Loucy (cell line): Measurements from ENCODE around the gene HSPBP1.

Source experiments
- H2AFZ ChIP-seq: fragments of 200-600 bp; sonication (generic); 2 replicates; pipeline ENCODE4 v1.6.0; 2016; ENCODE audit warnings: antibody characterized with exemption, mild to moderate bottlenecking, low read length, moderate library complexity
- H3F3A ChIP-seq: fragments of 200-600 bp; 2 replicates; pipeline ENCODE4 v1.6.0; 2016; ENCODE audit warnings: antibody characterized with exemption, low read depth, mild to moderate bottlenecking
- H3K27me3 ChIP-seq: fragments of 200-600 bp; sonication (generic); 2 replicates; pipeline ENCODE4 v1.6.1; 2014; ENCODE audit warnings: low read length, mild to moderate bottlenecking; ENCODE audit not compliant: insufficient read depth, poor library complexity, severe bottlenecking
- H3K36me3 ChIP-seq: fragments of 200-600 bp; sonication (generic); 2 replicates; pipeline ENCODE4 v1.6.1; 2016; ENCODE audit warnings: low read length; ENCODE audit not compliant: insufficient read depth
- H3K4me1 ChIP-seq: fragments of 200-600 bp; sonication (generic); 2 replicates; pipeline ENCODE4 v1.5.1; 2014; ENCODE audit warnings: low read length, mild to moderate bottlenecking; ENCODE audit not compliant: insufficient read depth, poor library complexity, severe bottlenecking
- H3K4me2 ChIP-seq: fragments of 200-600 bp; sonication (generic); 2 replicates; pipeline ENCODE4 v1.6.0; 2014; ENCODE audit warnings: antibody characterized with exemption, low read length, low read depth, mild to moderate bottlenecking; ENCODE audit not compliant: poor library complexity, severe bottlenecking
- H3K4me3 ChIP-seq: fragments of 200-600 bp; sonication (generic); 2 replicates; pipeline ENCODE4 v1.5.1; 2014; ENCODE audit warnings: low read length, mild to moderate bottlenecking, mixed read lengths; ENCODE audit not compliant: poor library complexity, severe bottlenecking
- H3K79me2 ChIP-seq: fragments of 200-600 bp; sonication (generic); 2 replicates; pipeline ENCODE4 v1.6.1; 2014; ENCODE audit warnings: low read length; ENCODE audit not compliant: insufficient read depth
- H3K9ac ChIP-seq: fragments of 200-600 bp; sonication (generic); 2 replicates; pipeline ENCODE4 v1.6.0; 2014; ENCODE audit warnings: mild to moderate bottlenecking, low read depth, low read length, moderate library complexity; ENCODE audit not compliant: poor library complexity, severe bottlenecking
- H3K9me2 ChIP-seq: fragments of 200-600 bp; sonication (generic); replicated peaks from 2 replicates; pipeline ENCODE4 v1.6.1; 2016; ENCODE audit warnings: low read depth, low read length, mixed read lengths
- H3K9me3 ChIP-seq: fragments of 200-600 bp; sonication (generic); 2 replicates; pipeline ENCODE4 v1.6.1; 2014; ENCODE audit warnings: mild to moderate bottlenecking, antibody characterized with exemption, low read length, low read depth; ENCODE audit not compliant: insufficient read depth
- H4K20me1 ChIP-seq: fragments of 200-600 bp; sonication (generic); 2 replicates; pipeline ENCODE4 v1.6.0; 2014; ENCODE audit warnings: antibody characterized with exemption, low read length, mild to moderate bottlenecking; ENCODE audit not compliant: insufficient read depth, poor library complexity, severe bottlenecking
- CTCF ChIP-seq: fragments of 200-600 bp; sonication (generic); conservative IDR thresholded peaks from 2 replicates; pipeline ENCODE4 v1.5.1; 2014; ENCODE audit warnings: mild to moderate bottlenecking, antibody characterized with exemption, low read length
- EZH2phosphoT487 ChIP-seq: fragments of 200-600 bp; IDR thresholded peaks from 2 replicates; pipeline ENCODE4 v1.6.1; 2018; ENCODE audit warnings: antibody characterized with exemption, mild to moderate bottlenecking, moderate library complexity, borderline replicate concordance

The HSPBP1 gene

GRCh38 chr19:55264531-55264930 is 15.4 kb downstream of the HSPBP1 start:
- H3K4me3 ChIP-seq: no peak overlapping the region
- H3K27me3 ChIP-seq: no peaks in the 10 kb centered on the region
- no peaks in the 10 kb centered on the region; the same call in 1 of the 2 replicates for H3K36me3 ChIP-seq
- peaks cover 3% of the 10 kb centered on the region; the same call in 1 of the 2 replicates for H3K79me2 ChIP-seq
- H3K4me1 ChIP-seq: peaks cover 13% of the 10 kb centered on the region
- no peaks in the 10 kb centered on the region for H3K9me3 ChIP-seq
- H4K20me1 ChIP-seq: no peaks in the 10 kb centered on the region
- no peak overlapping the region for H2AFZ ChIP-seq
- H3F3A ChIP-seq: peaks cover 2% of the 10 kb centered on the region; the same call in 1 of the 2 replicates
- no peaks in the 10 kb centered on the region for H3K9me2 ChIP-seq
- TF ChIP-seq EZH2phosphoT487 (no peak), CTCF (no peak)
- H3K9ac ChIP-seq: no peak overlapping the region
- no peak overlapping the region for H3K4me2 ChIP-seq

- Histone ChIP-seq H3K36me3 (no peaks in the 10 kb centered on the region; the same call in 1 of the 2 replicates), H3K79me2 (peaks cover 18% of the 10 kb centered on the region), H3F3A (peaks cover 4% of the 10 kb centered on the region; the same call in 1 of the 2 replicates), H3K27me3 (no peaks in the 10 kb centered on the region), H4K20me1 (peaks cover 8% of the 10 kb centered on the region), H3K4me3 (no peak overlapping the region), H3K9me2 (no peaks in the 10 kb centered on the region), H3K9ac (no peak overlapping the region), H3K4me1 (peaks cover 15% of the 10 kb centered on the region), H3K4me2 (no peak overlapping the region), H3K9me3 (no peaks in the 10 kb centered on the region), H2AFZ (no peak overlapping the region)
- TF ChIP-seq EZH2phosphoT487 (no peak), CTCF (no peak)
Measured at GRCh38 chr19:55262359-55262758, 17.6 kb downstream of the HSPBP1 start.

GRCh38 chr19:55261671-55262126 is 18.2 kb downstream of the HSPBP1 start:
- no peaks in the 10 kb centered on the region for H3K27me3 ChIP-seq
- no peak overlapping the region for H2AFZ ChIP-seq
- H4K20me1 ChIP-seq: peaks cover 15% of the 10 kb centered on the region
- no peaks in the 10 kb centered on the region for H3K9me2 ChIP-seq
- no peak for TF ChIP-seq CTCF
- TF ChIP-seq EZH2phosphoT487: no peak
- peaks cover 24% of the 10 kb centered on the region for H3K79me2 ChIP-seq
- H3K4me2 ChIP-seq: no peak overlapping the region
- peaks cover 4% of the 10 kb centered on the region; the same call in 1 of the 2 replicates for H3F3A ChIP-seq
- no peak overlapping the region for H3K4me3 ChIP-seq
- H3K36me3 ChIP-seq: no peaks in the 10 kb centered on the region; the same call in 1 of the 2 replicates
- H3K9ac ChIP-seq: no peak overlapping the region
- H3K9me3 ChIP-seq: no peaks in the 10 kb centered on the region
- peaks cover 16% of the 10 kb centered on the region for H3K4me1 ChIP-seq
